ENCODE results near the gene NT5C.
A peak's percentile ranks its signal among the peaks of the same experiment; 100 is the strongest.

The NT5C gene

DNA sequence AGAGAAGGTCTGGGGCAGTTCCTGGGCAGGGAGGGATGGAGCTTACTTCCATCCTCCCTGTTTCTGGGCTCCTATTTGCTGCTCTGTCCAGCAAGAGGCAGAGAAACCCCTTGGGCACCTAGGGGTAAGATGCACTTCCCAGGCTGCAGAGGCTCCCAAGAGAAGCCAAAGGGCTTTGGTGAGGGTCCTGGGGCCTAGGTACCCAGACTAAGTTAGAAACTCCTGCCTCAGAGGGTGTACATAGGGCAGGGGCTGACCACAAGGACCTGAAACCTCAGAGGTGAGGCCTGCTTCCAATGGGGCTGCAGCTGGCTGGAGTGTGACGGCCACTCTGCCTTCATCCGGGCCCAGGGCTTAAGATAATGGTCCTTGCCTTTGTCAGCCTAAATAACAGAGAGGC is 23.3 kb downstream of the NT5C start:
- no CpG with 5 or more reads among the region's 2 CpGs for WGBS (ENCODE audit: extremely low coverage, insufficient coverage, low lambda C conversion rate)
- no peak overlapping the region for H3K27ac ChIP-seq (ENCODE audit: low read depth, low read length)
- no peak overlapping the region for H2BK15ac ChIP-seq (replicated peaks; ENCODE audit: low read depth)
- peaks cover 4% of the 10 kb centered on the region for H3K4me1 ChIP-seq (ENCODE audit: control insufficient read depth, low read depth, low read length)
- no peak overlapping the region for H3K4me2 ChIP-seq (ENCODE audit: low read length)
- H2BK120ac ChIP-seq (ENCODE audit: low read depth, low read length), result no peak overlapping the region
- no peak overlapping the region for H4K8ac ChIP-seq (ENCODE audit: low read depth, low read length)
- H2AK5ac ChIP-seq (ENCODE audit: low read length), result peak overlapping the region; percentile 9
- no peak overlapping the region for H3K4me3 ChIP-seq (ENCODE audit: low read length)
- H3K79me1 ChIP-seq (ENCODE audit: low read length), result peaks cover 3% of the 10 kb centered on the region
- H3K56ac ChIP-seq (ENCODE audit: low read length), result peak overlapping the region; percentile 9
- H3K79me2 ChIP-seq (ENCODE audit: control insufficient read depth, insufficient read depth, low read length), result no peaks in the 10 kb centered on the region
- no peak overlapping the region for H3K18ac ChIP-seq (ENCODE audit: low read length)
- H3K27me3 ChIP-seq (ENCODE audit: insufficient read depth, low read length, poor library complexity), result no peaks in the 10 kb centered on the region
- H3K9ac ChIP-seq (ENCODE audit: low read length), result no peak overlapping the region
- DNase-seq, result no peak
- H2BK5ac ChIP-seq (ENCODE audit: low read length), result no peak overlapping the region
- no peak overlapping the region for H3K4ac ChIP-seq (ENCODE audit: low read depth, low read length)
- H3K23ac ChIP-seq (ENCODE audit: low read length), result no peak overlapping the region
- peaks cover 4% of the 10 kb centered on the region for H3K36me3 ChIP-seq (ENCODE audit: control insufficient read depth, insufficient read depth, low read length)
- H4K5ac ChIP-seq (ENCODE audit: low read length), result no peak overlapping the region

GRCh38 chr17:75105126-75106080 is 26.1 kb downstream of the NT5C start:
- Histone ChIP-seq H4K8ac (ENCODE audit: low read depth, low read length) (no peak overlapping the region), H3K79me1 (ENCODE audit: low read length) (no peaks in the 10 kb centered on the region), H2BK5ac (ENCODE audit: low read length) (peak overlapping the region; percentile 17), H3K23ac (ENCODE audit: low read length) (no peak overlapping the region), H2AK5ac (ENCODE audit: low read length) (no peak overlapping the region), H3K27ac (ENCODE audit: low read depth, low read length) (peak overlapping the region; percentile 68), H3K18ac (ENCODE audit: low read length) (no peak overlapping the region), H3K79me2 (ENCODE audit: control insufficient read depth, insufficient read depth, low read length) (no peaks in the 10 kb centered on the region), H3K36me3 (ENCODE audit: control insufficient read depth, insufficient read depth, low read length) (peaks cover 8% of the 10 kb centered on the region), H3K9ac (ENCODE audit: low read length) (no peak overlapping the region), H3K4me2 (ENCODE audit: low read length) (no peak overlapping the region), H2BK15ac (replicated peaks; ENCODE audit: low read depth) (no peak overlapping the region), H2BK120ac (ENCODE audit: low read depth, low read length) (no peak overlapping the region), H3K4me3 (ENCODE audit: low read length) (no peak overlapping the region), H4K5ac (ENCODE audit: low read length) (no peak overlapping the region), H3K56ac (ENCODE audit: low read length) (peak overlapping the region; percentile 81), H3K4ac (ENCODE audit: low read depth, low read length) (no peak overlapping the region), H3K4me1 (ENCODE audit: control insufficient read depth, low read depth, low read length) (peaks cover 4% of the 10 kb centered on the region), H3K27me3 (ENCODE audit: insufficient read depth, low read length, poor library complexity) (no peaks in the 10 kb centered on the region)
- no CpG with 5 or more reads among the region's 20 CpGs for WGBS (ENCODE audit: extremely low coverage, insufficient coverage, low lambda C conversion rate)
- DNase-seq, result peak; percentile 94

DNA sequence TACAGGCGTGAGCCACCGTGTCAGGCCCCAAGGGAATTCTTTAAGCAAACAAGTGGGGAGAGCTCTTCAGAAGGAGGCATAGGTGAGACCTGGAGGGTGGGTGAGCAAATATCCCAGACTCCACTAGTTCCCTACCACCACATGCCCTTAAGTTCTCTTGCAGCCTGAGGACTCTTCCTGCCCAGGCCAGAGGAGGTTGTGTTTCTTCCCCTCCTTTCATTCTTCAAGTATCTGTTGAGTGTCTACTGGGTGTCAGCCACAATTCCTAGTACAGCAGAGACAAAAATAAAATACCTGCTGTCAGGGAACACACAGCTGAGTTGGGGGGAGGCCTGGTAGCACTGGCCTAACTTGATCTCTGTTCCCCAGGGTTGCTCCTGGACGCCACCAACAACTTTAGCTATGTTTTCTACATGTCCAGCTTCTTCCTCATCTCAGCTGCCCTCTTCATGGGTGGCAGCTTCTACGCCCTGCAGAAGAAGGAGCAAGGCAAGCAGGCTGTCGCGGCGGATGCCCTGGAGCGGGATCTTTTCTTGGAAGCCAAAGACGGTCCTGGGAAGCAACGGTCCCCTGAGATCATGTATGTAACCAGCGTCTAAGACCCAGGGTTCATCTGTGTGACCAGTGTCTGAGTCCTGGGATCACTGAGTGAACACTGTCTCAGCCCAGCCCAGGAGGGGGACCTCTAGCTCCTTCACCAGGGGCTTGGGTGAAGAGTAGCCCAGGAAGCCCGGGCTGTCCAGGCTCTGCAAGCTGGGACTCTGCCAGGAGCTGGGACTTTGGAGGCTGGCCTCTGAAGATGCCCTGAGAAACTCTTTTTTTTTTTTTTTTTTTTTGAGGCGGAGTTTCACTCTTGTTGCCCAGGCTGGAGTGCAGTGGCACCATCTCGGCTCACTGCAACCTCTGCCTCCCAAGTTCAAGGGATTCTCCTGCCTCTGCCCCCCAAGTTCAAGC is 27.7 kb downstream of the NT5C start:
- no peak for DNase-seq
- Histone ChIP-seq H2BK5ac (ENCODE audit: low read length) (no peak overlapping the region), H3K18ac (ENCODE audit: low read length) (no peak overlapping the region), H4K5ac (ENCODE audit: low read length) (no peak overlapping the region), H3K36me3 (ENCODE audit: control insufficient read depth, insufficient read depth, low read length) (peaks cover 12% of the 10 kb centered on the region), H3K79me2 (ENCODE audit: control insufficient read depth, insufficient read depth, low read length) (no peaks in the 10 kb centered on the region), H2BK15ac (replicated peaks; ENCODE audit: low read depth) (no peak overlapping the region), H3K27ac (ENCODE audit: low read depth, low read length) (no peak overlapping the region), H3K23ac (ENCODE audit: low read length) (no peak overlapping the region), H3K4me3 (ENCODE audit: low read length) (no peak overlapping the region), H3K56ac (ENCODE audit: low read length) (peak overlapping the region; percentile 5), H3K4ac (ENCODE audit: low read depth, low read length) (no peak overlapping the region), H4K8ac (ENCODE audit: low read depth, low read length) (no peak overlapping the region), H2BK120ac (ENCODE audit: low read depth, low read length) (no peak overlapping the region), H3K4me1 (ENCODE audit: control insufficient read depth, low read depth, low read length) (peaks cover 4% of the 10 kb centered on the region), H3K4me2 (ENCODE audit: low read length) (no peak overlapping the region), H3K9ac (ENCODE audit: low read length) (no peak overlapping the region), H2AK5ac (ENCODE audit: low read length) (no peak overlapping the region), H3K27me3 (ENCODE audit: insufficient read depth, low read length, poor library complexity) (no peaks in the 10 kb centered on the region), H3K79me1 (ENCODE audit: low read length) (no peaks in the 10 kb centered on the region)
- no CpG with 5 or more reads among the region's 14 CpGs for WGBS (ENCODE audit: extremely low coverage, insufficient coverage, low lambda C conversion rate)

DNA sequence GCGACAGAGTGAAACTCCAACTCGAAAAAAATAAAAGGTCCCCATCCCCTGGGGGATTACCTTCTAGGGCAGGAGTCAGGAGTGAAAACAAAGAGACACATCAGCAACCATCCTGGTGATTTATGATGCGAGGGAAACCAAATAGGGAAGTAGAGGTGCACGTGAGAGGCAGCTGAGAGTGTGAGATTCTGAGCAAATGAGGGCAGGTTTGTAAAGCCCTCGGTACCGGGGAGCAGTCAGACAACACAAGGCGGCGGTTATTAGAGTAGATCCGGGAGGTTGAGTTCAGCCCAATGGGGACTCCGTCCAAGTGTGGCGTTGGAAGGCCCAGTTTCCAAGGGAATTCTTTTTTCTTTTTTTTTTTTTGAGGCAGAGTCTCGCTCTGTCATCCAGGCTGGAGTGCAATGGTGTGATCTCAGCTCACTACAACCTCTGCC is 29.1 kb downstream of the NT5C start:
- Histone ChIP-seq H3K79me2 (ENCODE audit: control insufficient read depth, insufficient read depth, low read length) (no peaks in the 10 kb centered on the region), H2BK120ac (ENCODE audit: low read depth, low read length) (no peak overlapping the region), H3K4me1 (ENCODE audit: control insufficient read depth, low read depth, low read length) (peaks cover 4% of the 10 kb centered on the region), H3K4ac (ENCODE audit: low read depth, low read length) (no peak overlapping the region), H4K8ac (ENCODE audit: low read depth, low read length) (no peak overlapping the region), H3K56ac (ENCODE audit: low read length) (no peak overlapping the region), H2BK5ac (ENCODE audit: low read length) (no peak overlapping the region), H3K27ac (ENCODE audit: low read depth, low read length) (no peak overlapping the region), H3K79me1 (ENCODE audit: low read length) (no peaks in the 10 kb centered on the region), H3K36me3 (ENCODE audit: control insufficient read depth, insufficient read depth, low read length) (peaks cover 13% of the 10 kb centered on the region), H2AK5ac (ENCODE audit: low read length) (no peak overlapping the region), H3K9ac (ENCODE audit: low read length) (no peak overlapping the region), H3K23ac (ENCODE audit: low read length) (no peak overlapping the region), H3K4me3 (ENCODE audit: low read length) (no peak overlapping the region), H4K5ac (ENCODE audit: low read length) (no peak overlapping the region), H3K27me3 (ENCODE audit: insufficient read depth, low read length, poor library complexity) (no peaks in the 10 kb centered on the region), H3K18ac (ENCODE audit: low read length) (no peak overlapping the region), H2BK15ac (replicated peaks; ENCODE audit: low read depth) (no peak overlapping the region), H3K4me2 (ENCODE audit: low read length) (no peak overlapping the region)
- no peak for DNase-seq
- WGBS (ENCODE audit: extremely low coverage, insufficient coverage, low lambda C conversion rate), result no CpG with 5 or more reads among the region's 12 CpGs

DNA sequence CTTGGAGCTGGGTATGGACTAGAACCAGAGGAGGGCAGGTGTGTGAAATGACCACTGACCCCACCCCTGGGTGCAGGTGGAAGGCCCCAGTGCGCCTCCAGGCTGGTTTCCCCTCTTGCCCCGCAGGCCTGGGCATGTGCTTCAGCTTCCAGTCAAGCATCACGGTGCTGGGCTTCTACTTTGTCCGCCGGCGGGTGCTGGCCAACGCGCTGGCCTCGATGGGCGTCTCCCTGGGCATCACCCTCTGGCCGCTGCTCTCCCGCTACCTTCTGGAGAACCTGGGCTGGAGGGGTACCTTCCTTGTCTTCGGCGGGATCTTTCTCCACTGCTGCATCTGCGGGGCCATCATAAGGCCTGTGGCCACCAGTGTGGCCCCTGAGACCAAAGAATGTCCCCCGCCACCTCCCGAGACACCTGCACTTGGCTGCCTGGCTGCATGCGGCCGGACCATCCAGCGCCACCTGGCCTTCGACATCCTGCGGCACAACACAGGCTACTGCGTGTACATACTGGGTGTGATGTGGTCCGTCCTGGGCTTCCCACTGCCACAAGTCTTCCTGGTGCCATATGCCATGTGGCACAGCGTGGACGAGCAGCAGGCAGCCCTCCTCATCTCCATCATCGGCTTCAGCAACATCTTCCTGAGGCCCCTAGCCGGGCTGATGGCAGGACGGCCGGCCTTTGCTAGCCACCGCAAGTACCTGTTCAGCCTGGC is 31.5 kb downstream of the NT5C start:
- no peaks in the 10 kb centered on the region for H3K27me3 ChIP-seq (ENCODE audit: insufficient read depth, low read length, poor library complexity)
- no peak overlapping the region for H3K4me2 ChIP-seq (ENCODE audit: low read length)
- no peak overlapping the region for H3K4ac ChIP-seq (ENCODE audit: low read depth, low read length)
- no peak overlapping the region for H3K18ac ChIP-seq (ENCODE audit: low read length)
- H3K27ac ChIP-seq (ENCODE audit: low read depth, low read length), result no peak overlapping the region
- H3K79me2 ChIP-seq (ENCODE audit: control insufficient read depth, insufficient read depth, low read length), result no peaks in the 10 kb centered on the region
- no peak overlapping the region for H3K56ac ChIP-seq (ENCODE audit: low read length)
- no peak overlapping the region for H4K5ac ChIP-seq (ENCODE audit: low read length)
- H3K4me1 ChIP-seq (ENCODE audit: control insufficient read depth, low read depth, low read length), result peaks cover 2% of the 10 kb centered on the region
- no peak overlapping the region for H4K8ac ChIP-seq (ENCODE audit: low read depth, low read length)
- H3K36me3 ChIP-seq (ENCODE audit: control insufficient read depth, insufficient read depth, low read length), result peaks cover 11% of the 10 kb centered on the region
- H2BK5ac ChIP-seq (ENCODE audit: low read length), result no peak overlapping the region
- DNase-seq, result no peak
- WGBS (ENCODE audit: extremely low coverage, insufficient coverage, low lambda C conversion rate), result no CpG with 5 or more reads among the region's 31 CpGs
- no peak overlapping the region for H3K23ac ChIP-seq (ENCODE audit: low read length)
- H3K4me3 ChIP-seq (ENCODE audit: low read length), result no peak overlapping the region
- no peaks in the 10 kb centered on the region for H3K79me1 ChIP-seq (ENCODE audit: low read length)
- no peak overlapping the region for H3K9ac ChIP-seq (ENCODE audit: low read length)
- H2BK120ac ChIP-seq (ENCODE audit: low read depth, low read length), result no peak overlapping the region
- no peak overlapping the region for H2BK15ac ChIP-seq (replicated peaks; ENCODE audit: low read depth)
- no peak overlapping the region for H2AK5ac ChIP-seq (ENCODE audit: low read length)
